ENCODE data around the gene CDK14. TPM values are rescaled to one million over a fixed set of nuclear protein-coding genes. Genes with fewer than 3 reads are reported as not detected.

Gene CDK14
- total RNA-seq, 1 donor from 2014 or later: 8.3 TPM

DNA sequence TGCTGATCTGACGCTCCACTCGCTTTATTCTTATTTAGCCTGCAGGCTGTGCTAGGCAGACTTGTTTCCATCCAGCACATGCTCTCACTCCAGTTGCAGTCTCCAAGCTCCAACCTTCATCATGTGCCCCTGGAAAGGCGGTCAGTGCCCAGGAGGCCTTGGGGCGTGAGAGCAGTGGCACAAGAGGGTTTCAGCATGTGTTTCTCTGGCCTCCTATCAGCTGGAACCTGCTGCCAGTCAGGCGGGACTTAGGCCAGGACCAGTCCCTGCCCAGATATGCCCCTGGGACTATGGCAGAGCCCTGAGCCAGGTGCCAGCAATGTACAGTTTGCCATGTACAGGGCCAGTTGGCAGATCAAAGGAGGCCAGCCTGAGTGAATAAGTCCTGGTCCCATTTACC is 337.9 kb downstream of the CDK14 start:
- no peak for DNase-seq (ENCODE audit: extremely low read depth, low read depth, low spot score)

DNA sequence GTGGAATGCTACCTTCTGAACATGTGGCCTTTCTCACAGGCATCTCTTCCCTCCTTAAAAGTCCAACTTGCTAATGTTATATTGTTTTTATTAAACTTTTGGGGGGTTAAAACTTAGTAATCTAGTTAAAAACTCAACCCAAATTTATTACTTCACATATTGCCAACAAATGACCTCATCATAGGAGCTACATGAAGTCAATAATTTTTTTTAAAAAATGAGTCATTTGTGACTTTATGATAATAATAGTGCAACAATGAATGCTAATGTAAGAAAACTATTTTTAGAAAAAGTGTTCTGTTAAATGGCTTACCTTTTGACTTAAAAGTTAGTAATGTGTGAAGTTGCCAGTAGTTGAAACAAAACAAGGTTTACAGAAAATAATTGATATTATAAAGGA is 342.2 kb downstream of the CDK14 start:
- no peak for DNase-seq (ENCODE audit: extremely low read depth, low read depth, low spot score)

DNA sequence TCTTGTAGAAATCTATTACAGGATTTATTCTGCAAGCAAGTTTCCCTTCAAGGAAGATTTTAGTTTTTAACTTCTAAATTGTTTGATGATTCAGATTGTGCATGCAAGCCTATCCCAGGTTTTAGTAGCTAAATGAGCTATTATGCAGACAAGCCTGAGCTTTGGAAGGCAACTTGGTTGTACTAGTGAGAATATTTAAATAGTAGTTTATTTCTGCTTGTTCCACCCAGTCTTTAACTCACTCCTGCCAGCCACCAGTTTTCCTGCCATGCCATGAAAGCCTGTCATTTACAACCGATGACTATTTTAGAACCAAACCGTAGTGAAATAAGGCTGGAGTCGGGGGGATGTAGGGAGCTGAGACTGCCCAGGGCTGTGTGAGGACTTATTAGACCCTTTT is 343.5 kb downstream of the CDK14 start:
- DNase-seq (ENCODE audit: extremely low read depth, low read depth, low spot score): no peak

DNA sequence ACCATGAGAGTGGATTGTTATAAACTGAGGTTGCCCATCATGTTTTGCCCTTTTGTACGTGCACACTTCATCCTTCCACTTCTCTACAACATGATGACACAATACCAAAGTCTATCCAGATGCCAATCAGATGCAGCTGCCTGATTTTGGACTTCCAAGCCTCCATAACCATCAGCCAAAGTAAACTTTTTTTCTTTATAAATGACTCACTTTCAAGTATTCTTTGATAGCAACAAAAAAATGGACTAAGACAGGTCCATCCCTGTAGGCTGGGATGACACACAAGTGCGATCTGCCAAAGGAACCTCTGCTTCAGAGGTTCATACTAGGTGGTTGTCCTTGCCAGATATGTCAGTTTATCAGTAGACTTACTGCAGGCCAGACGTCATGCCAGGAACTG is 347.9 kb downstream of the CDK14 start:
- DNase-seq (ENCODE audit: extremely low read depth, low read depth, low spot score): no peak

DNA sequence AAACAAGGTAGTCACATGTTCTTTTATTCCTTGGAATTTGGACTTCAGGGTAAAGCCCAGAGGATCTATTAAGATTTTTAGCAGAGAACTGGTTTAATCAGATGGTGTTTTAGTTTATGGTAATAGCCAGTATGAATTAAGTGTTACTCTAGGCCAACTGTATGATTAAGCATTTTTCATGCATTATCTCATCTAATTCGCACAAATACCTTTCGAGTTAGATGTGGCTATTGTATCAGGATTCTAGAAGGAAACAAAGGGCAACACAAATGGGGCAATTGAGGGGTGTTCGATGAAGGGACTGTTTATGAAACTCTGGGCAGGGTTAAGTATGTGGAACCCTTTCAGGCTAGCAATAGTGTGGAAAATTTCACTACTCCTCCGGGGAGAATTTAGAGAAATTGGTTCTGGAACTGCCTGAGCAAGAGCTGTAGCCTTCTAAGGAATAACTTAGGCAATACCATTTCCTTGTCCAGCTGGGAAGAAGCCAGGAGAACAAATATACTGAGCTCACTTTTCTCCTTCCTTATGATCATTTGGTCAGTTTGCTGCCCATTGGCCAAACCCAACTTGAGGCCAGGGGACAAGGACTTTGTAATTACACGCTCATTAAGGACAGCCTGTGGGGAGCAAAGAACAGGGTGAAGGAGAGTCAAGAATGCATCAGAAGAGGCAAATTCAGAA is 349.1 kb downstream of the CDK14 start:
- no peak for DNase-seq (ENCODE audit: extremely low read depth, low read depth, low spot score)

DNA sequence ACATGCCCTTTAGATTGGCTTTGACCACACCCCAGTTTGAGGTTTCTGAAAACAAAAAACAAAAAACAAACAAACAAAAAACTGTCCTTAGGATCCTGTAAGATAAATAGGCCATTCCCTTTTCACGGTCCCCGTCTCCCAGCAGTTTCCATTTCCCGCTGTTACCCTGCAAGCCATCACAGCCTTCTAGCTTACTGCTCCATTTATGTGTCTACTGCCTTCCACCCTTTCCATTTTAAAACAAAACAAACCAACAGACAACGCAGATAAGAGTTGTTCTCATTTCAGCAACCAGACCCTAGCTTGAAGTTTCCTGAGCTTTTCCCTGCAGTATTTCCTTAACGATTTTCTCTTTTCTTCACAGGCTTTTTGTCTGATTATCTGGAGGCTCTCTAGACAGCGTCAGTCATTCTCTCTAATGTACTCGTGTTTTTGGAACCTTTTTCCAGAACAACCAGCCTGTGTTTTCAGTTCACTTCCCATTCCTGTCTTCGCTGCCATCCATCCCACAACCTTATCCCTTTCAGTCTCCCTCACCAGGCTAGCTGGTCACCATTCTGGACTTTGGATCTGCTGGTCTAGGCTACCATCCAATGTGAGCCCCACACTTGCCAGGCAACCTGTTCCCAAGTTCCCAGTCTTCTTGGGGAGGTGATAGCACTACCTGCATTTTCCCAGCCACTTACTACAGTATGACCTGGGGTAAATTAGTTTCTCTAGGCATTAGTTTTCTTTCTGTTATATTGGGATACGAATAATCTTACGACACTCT is 350.8 kb downstream of the CDK14 start:
- DNase-seq (ENCODE audit: extremely low read depth, low read depth, low spot score): no peak

DNA sequence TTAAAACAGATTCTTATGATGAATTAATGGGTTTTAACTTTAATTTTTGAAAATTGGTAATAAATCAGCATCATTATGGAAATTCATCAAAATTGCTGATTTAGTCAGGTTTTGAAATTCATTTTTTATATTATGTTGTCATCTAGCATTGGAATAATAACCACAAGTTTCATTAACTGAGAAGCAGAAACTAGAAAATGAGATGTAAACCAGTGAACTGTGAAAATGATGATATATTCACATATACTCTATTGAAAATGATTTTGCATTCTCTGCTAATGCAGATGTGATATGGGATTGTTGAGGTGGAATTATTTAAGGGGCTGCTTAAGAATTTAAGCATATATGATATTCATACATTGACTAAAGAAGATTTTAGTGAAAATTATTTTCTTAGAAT is 352.0 kb downstream of the CDK14 start:
- no peak for DNase-seq (ENCODE audit: extremely low read depth, low read depth, low spot score)

DNA sequence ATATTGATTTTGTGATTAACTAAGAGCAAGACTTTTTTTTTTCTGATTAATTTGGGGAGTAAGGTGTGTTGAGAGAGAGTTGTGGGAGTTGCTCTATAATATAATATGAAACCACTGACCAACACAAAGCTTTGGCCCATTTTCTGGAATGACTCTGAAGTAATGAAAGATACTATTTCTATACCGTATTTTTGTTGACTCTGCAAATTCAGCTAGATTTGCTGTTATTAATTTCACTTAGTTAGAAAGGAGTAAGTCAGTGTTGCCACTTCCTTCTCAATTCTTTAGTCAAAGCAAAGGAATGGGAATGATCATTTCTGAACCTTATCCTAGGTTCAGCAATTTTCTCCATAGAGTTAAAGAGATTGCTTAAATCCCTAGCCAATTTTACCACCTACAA is 355.1 kb downstream of the CDK14 start:
- DNase-seq (ENCODE audit: extremely low read depth, low read depth, low spot score): no peak

DNA sequence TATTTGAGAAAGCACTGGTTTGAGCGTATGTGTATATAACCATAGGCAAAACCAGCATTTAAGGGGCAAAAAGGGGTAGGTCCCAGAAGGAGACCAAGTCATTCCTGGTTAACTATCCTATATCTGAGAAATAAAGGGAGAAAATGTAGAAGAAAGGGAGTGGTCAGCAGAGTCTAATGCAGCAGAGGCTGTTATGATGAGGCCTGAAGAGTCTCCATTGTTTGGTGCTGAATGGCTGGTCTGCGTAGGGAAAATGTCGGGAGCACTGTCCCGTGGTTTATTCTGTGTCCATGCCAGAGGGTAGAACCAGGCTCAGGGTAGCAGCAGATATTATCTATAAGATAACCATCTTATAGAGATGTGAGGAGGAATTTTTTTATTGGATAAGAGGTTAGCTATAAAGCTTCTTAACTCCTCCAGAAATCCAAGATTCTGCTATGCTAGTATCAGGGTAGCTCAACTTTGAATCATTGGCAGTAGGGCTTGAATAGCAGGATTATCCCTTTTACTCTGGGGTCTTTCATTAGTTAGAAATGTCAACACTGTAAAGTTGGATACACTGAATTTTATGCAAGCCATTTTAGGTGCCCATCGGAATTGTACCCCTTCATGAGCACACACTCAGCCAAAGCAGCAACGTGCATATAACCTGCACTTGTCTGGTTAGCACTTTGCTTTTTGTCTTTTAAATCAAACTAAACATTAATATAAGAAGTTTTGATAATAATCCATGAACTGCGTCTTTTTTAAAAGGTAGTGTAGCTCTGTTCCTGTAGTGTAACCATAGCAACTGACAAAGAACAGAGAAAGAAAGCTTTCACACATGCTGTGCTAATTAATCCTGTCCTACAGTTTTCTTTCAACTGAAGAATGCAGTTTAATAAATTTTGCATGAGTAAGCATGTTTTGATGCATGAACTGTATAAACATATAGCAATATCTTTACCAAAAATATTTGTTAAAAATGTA is 356.1 kb downstream of the CDK14 start:
- DNase-seq (ENCODE audit: extremely low read depth, low read depth, low spot score): no peak

DNA sequence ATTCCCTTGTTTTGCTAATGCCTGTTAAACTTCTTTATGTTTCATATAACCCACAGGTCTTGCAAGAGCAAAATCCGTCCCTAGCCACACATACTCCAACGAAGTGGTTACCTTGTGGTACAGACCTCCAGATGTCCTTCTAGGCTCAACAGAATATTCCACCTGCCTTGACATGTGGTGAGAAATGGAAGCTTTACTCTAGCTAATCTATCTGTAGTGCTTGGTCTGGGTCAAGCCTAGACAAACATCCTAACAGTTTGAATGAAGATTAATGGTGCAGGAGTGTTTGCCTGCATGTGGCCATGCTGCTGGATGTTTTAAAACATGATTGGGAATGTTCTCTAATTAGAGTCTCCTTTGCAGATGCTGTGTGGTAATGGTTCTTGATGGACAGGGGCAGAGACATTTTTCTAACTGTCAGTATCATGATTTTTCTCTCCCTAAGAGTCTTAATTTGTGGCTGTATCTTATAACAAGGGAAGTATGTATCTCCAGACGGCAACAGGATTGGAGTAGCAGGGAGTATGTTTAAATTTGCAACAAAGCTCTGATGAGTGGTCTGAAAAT is 359.6 kb downstream of the CDK14 start:
- DNase-seq (ENCODE audit: extremely low read depth, low read depth, low spot score): no peak

DNA sequence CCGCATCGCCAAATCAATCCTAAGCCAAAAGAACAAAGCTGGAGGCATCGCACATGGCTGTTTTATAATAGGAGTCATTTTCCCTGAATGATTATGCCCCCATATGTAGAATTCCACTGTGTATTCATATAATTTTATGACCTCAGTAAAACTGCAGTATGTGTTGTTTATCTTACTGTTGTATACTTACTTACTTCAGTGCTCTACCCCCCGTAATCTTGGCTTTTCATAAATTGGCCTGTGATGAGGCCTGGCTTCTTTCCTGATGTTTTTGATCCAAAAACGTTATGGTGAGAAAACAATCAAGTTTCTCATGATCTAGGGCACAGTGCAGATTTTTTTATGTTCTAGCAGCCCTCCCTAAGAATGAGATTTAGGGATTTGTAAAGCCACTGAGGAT is 361.8 kb downstream of the CDK14 start:
- no peak for DNase-seq (ENCODE audit: extremely low read depth, low read depth, low spot score)

DNA sequence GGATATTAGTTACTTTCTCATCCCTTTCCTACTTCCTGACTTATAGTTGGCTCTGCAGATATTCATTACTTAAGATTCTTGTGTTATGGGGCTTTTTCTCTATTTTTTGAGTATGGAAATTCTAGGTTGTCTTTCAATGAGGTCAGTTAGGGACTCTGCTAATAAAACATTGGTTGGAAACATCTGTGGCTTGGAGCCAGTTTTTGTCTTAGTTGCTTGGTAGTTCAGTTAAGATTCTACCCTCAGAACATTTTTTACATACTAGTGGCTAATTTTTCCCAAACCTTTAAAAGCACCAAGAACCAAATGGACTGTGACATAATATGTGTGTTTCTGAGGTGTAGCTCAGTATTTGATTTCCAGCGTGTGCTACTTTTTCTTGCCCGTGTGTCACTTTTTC is 362.5 kb downstream of the CDK14 start:
- no peak for DNase-seq (ENCODE audit: extremely low read depth, low read depth, low spot score)

DNA sequence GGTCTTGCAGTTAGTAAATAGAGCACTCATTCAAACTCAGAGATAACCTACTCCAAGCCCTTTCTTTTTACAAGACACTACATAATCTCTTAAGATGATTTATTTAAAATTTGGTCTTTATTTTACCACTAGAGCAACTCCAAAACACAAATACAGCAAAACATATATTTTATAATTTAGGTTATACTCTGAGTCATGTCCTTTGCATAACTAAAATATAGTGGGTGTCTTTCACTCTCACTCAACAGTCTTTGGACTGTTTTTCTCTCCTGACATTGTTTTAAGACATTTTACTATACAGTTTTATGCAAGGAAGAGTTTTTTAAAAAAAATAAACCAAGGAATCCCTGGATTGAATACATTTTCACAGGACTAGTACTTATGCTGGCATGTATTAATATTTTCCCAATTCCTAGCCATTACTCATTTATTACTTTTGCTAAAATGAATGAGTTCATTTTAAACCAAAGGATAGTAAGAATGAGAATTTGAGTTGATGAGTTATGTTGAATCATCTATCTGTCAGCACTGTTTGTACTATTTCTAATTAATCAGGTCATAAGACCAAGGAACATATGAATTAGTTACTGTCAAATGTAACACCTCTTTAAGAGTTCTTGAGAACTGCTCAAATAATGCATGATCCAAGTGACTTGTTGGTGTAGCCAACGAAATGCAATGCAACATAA is 365.1 kb downstream of the CDK14 start:
- DNase-seq (ENCODE audit: extremely low read depth, low read depth, low spot score): no peak

DNA sequence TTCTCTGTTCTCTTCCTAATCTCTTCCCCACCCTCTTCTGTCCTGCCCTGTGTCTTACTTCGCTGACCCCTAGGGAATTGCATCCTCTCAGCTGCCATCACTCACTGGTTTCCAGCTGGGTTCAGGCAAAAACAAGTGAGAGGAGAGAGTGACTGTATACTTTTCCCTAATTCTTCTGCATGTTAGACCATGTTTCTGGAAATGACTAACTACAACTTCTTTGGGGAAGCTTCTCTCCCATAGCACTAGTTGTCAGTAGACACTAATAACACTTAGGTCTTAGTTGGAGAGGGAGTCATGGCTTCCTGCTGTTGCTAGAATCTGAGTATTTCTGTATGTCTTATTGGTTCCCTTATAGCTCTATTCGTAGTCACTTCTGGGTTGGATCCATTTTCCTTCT is 369.1 kb downstream of the CDK14 start:
- no peak for DNase-seq (ENCODE audit: extremely low read depth, low read depth, low spot score)

DNA sequence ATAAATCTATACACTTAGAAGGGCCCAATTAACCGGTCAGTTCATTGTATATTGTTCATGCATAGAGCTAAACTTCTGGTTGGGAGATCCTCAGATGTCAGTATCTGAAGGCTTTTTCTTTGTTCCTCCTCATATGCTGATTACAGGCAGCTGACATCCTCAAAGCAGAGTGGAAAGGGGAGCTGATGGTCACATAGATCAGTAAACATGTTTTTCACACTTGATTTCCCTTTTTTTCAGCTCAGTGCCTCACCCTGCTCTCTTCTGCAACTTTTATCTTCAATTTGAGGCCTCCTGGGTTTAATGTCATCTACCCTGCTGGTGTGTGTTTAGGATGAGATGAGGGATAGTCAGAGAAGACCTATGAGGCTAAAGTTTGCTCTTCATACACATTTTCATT is 370.2 kb downstream of the CDK14 start:
- no peak for DNase-seq (ENCODE audit: extremely low read depth, low read depth, low spot score)

DNA sequence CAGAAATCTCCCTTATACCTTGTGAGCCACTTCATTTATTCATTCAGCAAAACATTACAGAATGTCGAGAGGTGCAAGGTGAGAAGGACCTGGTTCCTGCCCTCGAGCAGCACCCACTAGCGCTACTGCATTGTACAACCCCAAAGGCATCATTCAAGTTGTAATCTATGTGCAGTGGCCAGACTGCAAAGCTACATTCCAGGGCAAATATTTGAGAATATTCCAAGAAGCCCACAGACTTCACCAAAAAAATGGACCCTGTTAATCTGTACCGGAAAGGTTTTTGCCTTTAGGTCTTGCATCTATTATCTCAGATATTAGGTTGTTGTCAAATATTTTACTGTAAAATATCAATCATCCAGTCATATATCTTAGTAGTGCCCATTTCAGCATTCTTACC is 372.8 kb downstream of the CDK14 start:
- DNase-seq (ENCODE audit: extremely low read depth, low read depth, low spot score): no peak

DNA sequence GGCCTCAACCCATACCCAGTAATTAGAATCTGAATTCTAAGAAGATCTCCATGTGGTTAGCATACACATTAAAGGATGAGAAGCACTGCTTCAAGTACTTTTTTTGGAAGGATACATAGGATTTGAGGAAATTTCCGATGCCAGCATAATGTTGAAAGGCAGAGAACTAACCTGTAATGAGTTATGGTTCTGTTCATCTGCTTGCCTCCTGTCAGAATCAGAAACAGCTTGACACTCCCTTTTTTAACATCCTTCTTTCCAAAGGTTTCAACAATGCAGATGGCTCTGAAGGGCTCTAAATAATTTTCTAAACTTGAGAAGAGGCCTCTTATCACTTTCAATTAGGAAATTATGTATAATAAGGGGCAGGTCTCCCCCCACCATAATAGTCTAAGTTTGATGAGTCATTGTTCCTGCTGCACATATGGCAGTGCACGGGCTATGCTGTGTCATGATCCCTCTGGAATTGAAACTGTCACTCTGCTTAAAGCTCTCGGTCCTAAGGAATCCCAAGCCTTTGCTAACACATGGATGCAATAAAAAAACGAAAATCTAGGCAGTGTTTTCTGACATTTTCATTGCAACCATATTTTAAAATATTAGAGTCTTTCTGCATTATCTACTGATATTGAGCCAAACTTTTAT is 376.9 kb downstream of the CDK14 start:
- no peak for DNase-seq (ENCODE audit: extremely low read depth, low read depth, low spot score)

DNA sequence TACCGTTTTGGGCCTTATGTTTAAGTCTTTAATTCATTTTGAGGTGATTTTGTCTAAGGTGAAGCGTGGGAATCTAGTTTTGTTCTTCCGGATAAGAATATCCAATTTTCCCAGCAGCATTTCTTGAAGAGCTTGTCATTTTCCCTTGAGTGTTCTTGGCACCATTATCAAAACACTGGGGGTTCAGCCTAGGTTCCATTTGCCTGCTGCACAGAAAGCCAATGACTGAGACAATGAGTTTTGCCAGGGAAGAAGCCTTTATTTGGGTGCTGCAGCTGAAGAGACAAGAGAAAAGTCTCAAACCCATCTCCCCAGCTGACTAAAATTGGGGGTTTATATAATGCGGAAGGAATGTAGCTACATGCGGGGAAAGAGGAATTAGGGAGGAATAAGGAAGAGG is 380.9 kb downstream of the CDK14 start:
- DNase-seq (ENCODE audit: extremely low read depth, low read depth, low spot score): no peak

DNA sequence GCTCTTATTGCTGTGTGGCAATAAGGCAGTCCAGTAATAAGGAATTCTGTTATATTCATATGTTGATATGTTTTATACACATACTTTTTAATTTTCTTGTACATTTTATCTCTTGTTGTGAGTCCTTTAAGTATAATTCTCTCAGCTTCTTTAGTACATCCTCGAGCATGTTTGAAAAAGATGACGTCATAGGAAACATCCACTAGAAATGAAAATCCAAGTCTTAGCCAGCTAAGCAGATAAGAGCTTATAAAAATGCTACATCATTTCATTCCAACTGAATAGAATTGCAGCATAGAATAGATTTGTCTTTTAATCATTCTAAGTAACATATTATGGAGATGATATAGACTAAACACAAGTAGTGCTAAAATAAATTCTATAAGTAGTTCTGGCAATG is 384.4 kb downstream of the CDK14 start:
- DNase-seq (ENCODE audit: extremely low read depth, low read depth, low spot score): no peak

DNA sequence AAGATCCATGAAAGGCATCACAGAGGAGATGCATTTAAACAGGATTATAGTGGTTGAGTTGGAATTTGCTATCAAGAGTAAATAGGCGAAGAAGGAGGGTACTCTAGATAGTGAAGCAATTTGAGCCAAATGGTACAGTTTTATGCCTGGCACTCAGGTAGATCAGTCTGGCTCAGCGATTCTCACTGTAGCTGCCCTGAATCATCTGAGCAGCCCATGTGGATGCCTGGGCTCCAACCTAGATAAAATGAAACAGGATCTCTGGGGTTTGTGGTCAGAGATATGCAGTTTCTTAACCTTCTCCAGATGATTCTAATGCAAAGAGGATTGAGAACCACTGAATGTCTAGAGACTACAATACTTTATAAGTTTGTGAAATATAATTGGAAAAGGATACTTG is 386.1 kb downstream of the CDK14 start:
- no peak for DNase-seq (ENCODE audit: extremely low read depth, low read depth, low spot score)
